Measurements from ENCODE around the gene TMEM121. TPM values are rescaled to one million over a fixed set of nuclear protein-coding genes. Genes with fewer than 3 reads are reported as not detected.

The TMEM121 gene
- total and polyA plus RNA-seq, 10 of the 15 experiments (the other 5 are each of a cell fraction or from before 2014, with no cell fraction given), result 0.04 to 4.9 (median 1.2) TPM; not detected in 2

DNA sequence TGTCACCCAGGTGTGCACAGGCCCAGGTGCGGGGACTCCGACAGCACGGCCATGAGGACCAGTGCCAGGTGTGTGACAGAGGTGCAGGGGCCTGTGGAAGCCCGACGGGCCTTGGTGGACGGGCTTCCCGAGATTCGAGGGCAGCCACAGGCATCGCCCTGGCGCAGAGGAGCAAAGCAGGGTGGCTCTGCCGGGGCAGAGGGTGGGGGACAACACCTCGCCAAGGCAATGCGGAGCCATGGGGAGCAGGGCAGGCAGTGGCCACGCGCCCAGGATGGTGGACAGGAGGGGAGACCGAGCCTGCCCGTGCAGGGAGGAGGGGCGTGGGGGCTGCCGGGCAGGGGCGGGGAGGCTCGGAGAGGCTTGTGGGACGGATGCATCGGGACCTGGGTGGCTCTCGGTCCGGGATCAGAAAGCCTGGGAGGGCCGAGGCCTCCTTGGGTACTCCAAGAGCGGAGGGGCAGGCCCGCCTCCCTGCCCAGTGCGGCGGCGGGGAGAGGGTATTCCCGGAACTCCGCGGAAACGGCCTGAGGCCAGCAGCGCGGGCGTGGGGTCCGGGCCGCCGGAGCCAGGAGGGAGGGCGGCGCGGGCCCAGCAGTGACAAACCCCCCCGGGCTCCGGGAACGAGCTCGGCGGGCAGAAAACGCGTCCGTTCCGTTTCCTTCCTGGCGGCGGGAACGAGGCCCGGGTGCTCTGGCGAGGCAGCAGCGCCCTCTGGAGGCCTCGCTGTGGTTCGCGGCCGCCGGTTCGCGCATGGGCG, 1.6 kb downstream of the TMEM121 start (continued):
- TF ChIP-seq NFXL1 (IDR thresholded peaks at IDR 0.05; ENCODE audit: borderline replicate concordance), result no peak
- TF ChIP-seq YY1 (IDR thresholded peaks at IDR 0.05; ENCODE audit: low read depth, low read length), result peak; percentile 65
- no peak for TF ChIP-seq NR2C2 (IDR thresholded peaks at IDR 0.05; ENCODE audit: borderline replicate concordance, control insufficient read depth, insufficient read length, low read depth)
- TF ChIP-seq SMC3 (IDR thresholded peaks at IDR 0.05; ENCODE audit: borderline replicate concordance, low read length), result peak; percentile 64
- no peak for TF ChIP-seq RAD51 (IDR thresholded peaks at IDR 0.05)
- no peak for TF ChIP-seq MYC (IDR thresholded peaks at IDR 0.05; ENCODE audit: insufficient read depth, insufficient read length, insufficient replicate concordance, low read length, severe bottlenecking)
- no peak for TF ChIP-seq GABPA (IDR thresholded peaks at IDR 0.05; ENCODE audit: low read depth)
- no peak for TF ChIP-seq TCF7 (IDR thresholded peaks at IDR 0.05; ENCODE audit: borderline replicate concordance)
- TF ChIP-seq, protein P1, sequence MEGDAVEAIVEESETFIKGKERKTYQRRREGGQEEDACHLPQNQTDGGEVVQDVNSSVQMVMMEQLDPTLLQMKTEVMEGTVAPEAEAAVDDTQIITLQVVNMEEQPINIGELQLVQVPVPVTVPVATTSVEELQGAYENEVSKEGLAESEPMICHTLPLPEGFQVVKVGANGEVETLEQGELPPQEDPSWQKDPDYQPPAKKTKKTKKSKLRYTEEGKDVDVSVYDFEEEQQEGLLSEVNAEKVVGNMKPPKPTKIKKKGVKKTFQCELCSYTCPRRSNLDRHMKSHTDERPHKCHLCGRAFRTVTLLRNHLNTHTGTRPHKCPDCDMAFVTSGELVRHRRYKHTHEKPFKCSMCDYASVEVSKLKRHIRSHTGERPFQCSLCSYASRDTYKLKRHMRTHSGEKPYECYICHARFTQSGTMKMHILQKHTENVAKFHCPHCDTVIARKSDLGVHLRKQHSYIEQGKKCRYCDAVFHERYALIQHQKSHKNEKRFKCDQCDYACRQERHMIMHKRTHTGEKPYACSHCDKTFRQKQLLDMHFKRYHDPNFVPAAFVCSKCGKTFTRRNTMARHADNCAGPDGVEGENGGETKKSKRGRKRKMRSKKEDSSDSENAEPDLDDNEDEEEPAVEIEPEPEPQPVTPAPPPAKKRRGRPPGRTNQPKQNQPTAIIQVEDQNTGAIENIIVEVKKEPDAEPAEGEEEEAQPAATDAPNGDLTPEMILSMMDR (IDR thresholded peaks at IDR 0.05 in 2 of 3, conservative IDR thresholded peaks at IDR 0.05 in 1 of 3; ENCODE audit: control insufficient read depth in 2 of 3, extremely low read depth in 1 of 3, insufficient read depth in 1 of 3, low read depth in 3 of 3, low read length in 3 of 3), result peak; percentile 70 to 92 (median 87)
- TF ChIP-seq CHD2 (IDR thresholded peaks at IDR 0.05; ENCODE audit: borderline replicate concordance, low read depth, low read length), result no peak
- 0 out of 2 replicates have a peak, but pooled peaks have one; percentile 50 for TF ChIP-seq RUNX3 (IDR thresholded peaks at IDR 0.05; ENCODE audit: low read length)
- TF ChIP-seq, protein P2, sequence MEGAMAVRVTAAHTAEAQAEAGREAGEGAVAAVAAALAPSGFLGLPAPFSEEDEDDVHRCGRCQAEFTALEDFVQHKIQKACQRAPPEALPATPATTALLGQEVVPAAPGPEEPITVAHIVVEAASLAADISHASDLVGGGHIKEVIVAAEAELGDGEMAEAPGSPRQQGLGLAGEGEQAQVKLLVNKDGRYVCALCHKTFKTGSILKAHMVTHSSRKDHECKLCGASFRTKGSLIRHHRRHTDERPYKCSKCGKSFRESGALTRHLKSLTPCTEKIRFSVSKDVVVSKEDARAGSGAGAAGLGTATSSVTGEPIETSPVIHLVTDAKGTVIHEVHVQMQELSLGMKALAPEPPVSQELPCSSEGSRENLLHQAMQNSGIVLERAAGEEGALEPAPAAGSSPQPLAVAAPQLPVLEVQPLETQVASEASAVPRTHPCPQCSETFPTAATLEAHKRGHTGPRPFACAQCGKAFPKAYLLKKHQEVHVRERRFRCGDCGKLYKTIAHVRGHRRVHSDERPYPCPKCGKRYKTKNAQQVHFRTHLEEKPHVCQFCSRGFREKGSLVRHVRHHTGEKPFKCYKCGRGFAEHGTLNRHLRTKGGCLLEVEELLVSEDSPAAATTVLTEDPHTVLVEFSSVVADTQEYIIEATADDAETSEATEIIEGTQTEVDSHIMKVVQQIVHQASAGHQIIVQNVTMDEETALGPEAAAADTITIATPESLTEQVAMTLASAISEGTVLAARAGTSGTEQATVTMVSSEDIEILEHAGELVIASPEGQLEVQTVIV (IDR thresholded peaks at IDR 0.05; ENCODE audit: borderline replicate concordance, partially characterized antibody), result no peak
- no peak for TF ChIP-seq NFIC (IDR thresholded peaks at IDR 0.05; ENCODE audit: low read depth, low read length)
- no peak; the same call in 1 of the 2 replicates for TF ChIP-seq SMARCA5 (IDR thresholded peaks at IDR 0.05)
- no peak for TF ChIP-seq STAT1 (conservative IDR thresholded peaks at IDR 0.05)
- no peak for TF ChIP-seq ZNF207 (IDR thresholded peaks at IDR 0.05; ENCODE audit: borderline replicate concordance)
- TF ChIP-seq ZZZ3 (IDR thresholded peaks at IDR 0.05; ENCODE audit: control insufficient read depth, insufficient read length, low read depth), result no peak
- no peak for TF ChIP-seq SREBF2 (IDR thresholded peaks at IDR 0.05; ENCODE audit: low read length)
- no peak; a peak in 1 of 4 replicates for TF ChIP-seq IKZF2 (IDR thresholded peaks at IDR 0.05)
- no peak for TF ChIP-seq RFX5 (IDR thresholded peaks at IDR 0.05; ENCODE audit: low read depth, low read length)

Measured in GM12878 (cell line).